LoVo (cell line): ENCODE measurements around the gene SFT2D3.

Experiments used
- DNase-seq: peaks from one replicate; pipeline ENCODE4 v3.0.0-alpha.2; 2016; ENCODE audit warnings: low spot score

SFT2D3 gene

GRCh38 chr2:127681976-127682857 is 19.1 kb upstream of the SFT2D3 start:
- DNase-seq: no peak

- no peak for DNase-seq
Measured at GRCh38 chr2:127683056-127683455, 18.2 kb upstream of the SFT2D3 start.

DNA sequence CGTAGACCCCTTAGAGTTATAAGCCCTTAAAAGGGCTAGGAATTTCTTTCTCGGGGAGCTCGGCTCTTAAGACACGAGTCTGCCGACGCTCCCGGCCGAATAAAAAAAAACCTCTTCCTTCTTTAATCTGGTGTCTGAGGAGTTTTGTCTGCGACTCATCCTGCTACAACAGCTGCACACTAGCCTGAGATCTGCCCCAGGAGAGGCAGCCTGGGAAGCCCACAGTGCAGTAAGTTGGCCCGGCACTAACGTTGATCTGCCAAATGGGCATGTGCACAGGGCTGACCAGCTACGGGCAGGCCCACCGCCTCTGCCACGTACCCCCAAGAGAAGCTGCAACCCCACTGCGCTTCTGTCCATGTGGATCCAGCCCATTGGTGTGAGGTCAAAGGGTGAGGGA is 17.5 kb upstream of the SFT2D3 start:
- DNase-seq: no peak

DNA sequence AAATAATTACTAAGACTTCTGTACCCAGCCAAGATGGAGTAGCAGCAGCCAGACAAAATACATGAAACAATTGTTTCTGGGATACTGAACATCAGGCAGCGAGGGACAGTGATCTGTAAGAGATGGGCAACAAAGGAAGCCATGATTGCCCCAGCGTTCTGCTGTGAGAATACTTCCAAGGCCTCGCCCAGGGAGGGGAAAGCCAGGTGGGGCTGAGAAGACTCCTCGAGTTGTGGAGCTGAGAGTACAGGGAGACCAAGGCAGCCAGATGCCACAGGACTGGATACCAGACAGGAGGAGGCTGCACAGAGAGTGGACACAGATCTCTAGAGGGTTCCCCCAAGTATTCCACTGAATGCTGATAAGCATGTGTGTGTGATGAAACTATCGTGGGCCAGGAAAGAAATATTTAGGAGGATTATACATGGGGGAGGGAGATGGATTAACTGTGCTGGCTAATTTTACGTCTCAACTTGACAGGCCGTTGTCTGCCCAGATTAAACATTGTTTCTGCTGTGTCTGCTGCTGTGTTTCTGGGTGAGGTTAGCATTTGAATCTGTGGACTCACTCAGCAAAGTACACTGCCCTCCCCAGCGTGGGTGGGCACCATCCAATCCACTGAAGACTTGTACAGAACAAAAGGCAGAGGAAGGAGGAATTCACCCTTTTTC is 15.8 kb upstream of the SFT2D3 start:
- no peak for DNase-seq

DNA sequence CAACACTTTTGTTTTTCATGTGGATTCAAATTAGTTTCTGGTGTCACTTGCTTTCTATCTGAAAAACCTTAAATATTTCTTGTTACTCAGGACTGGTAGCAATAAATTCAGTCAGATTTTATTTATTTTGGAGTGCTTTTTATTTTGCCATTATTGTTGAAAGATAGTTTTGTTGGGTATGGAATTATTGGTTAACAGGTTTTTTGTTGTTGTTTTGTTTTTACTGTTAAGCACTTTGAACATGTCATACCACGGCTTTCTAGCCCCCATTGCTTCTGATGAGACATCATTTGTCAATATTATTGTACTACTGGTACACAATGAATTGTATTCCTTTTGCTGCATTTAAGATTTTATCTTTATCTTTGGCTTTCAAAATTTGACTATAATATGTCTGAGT is 12.9 kb upstream of the SFT2D3 start:
- DNase-seq: no peak

- no peak for DNase-seq
Measured at GRCh38 chr2:127690696-127691095, 10.6 kb upstream of the SFT2D3 start.

GRCh38 chr2:127694986-127695385 is 6.3 kb upstream of the SFT2D3 start:
- DNase-seq: no peak

DNA sequence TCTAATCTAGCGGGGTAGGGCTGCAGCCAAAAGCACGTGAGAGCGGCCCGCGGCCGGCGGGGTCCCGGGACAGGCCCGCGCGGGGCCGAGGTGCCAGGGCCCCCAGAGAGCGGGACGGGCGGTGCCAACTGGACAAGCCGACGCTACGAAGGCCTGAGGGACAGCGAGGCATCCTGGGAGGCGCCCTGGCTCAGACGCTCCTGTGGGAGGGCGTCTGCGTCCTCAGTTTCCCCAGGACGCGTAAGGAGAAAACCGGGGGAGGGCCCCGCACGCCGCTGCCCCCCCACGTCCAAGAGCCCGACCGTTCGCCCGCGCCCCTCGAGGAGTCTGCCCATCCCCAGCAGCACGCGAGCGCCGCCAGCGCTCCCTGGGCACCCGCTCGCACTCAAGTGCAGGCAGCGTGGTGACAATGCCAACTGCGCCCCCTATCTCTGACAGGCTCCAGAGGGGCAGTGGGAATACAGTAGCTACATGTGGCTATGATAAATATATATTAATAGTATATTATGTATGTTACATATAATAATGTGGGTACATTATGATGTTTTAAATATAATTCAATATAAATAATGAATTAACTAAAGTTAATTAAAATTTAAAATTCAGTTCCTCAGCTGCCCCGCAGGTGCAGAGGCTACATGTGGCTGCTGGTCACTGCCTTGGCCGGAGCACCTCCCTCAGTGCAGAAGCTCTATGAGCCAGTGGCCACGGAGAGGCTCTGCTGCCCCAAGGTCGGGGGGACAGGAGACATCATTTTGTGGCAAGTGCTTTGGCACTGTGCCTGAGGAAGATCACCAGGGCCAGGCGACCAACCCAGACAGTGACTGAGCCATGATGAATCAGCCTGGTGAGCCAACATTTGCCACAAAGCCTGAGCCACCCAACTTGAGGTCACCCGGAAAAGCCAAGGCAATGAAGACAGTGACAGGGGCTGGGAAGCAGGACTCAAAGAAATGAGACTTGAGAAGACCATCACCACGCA is 5.5 kb upstream of the SFT2D3 start:
- DNase-seq: peak; percentile 45

- no peak for DNase-seq
Measured at GRCh38 chr2:127697482-127698180, 3.7 kb upstream of the SFT2D3 start.

DNA sequence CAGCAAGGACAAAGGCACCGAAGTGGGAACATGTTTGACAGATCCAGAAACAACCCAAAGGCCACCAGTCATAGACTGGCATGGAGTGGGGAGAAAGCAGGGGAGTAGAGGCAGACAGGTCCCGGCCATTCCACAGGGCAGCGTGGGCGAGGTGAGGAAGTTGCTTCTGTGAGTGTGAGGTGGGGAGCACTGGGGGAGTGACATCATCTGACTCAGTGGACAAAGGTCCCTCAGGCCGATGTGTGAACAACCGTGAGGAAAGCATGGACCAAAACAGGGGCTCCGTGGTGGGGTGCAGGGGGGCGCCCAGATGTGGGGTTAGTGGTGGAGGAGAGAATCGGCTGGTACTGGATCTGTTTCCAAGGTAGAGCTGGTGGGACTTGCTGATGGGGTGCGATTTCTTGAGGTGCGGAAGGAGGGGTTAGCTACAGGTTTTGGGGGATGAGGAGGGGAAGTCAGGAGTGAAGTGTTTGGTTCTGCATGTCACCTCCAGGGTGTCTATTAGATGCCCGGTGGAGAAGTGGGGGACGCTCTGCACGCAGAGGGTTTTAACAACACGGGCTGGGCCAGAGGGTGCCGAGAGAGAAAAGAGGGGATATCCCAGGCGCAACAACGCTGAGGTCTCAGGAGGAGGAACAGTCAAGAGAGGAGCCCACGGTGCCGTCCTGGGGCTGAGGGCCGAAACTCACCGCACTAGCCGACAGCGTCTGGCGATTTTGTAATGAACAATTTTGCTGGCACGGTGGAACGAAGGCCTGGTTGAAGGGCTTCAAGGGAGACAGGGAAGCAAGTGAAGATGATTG is 2.5 kb upstream of the SFT2D3 start:
- no peak for DNase-seq

DNA sequence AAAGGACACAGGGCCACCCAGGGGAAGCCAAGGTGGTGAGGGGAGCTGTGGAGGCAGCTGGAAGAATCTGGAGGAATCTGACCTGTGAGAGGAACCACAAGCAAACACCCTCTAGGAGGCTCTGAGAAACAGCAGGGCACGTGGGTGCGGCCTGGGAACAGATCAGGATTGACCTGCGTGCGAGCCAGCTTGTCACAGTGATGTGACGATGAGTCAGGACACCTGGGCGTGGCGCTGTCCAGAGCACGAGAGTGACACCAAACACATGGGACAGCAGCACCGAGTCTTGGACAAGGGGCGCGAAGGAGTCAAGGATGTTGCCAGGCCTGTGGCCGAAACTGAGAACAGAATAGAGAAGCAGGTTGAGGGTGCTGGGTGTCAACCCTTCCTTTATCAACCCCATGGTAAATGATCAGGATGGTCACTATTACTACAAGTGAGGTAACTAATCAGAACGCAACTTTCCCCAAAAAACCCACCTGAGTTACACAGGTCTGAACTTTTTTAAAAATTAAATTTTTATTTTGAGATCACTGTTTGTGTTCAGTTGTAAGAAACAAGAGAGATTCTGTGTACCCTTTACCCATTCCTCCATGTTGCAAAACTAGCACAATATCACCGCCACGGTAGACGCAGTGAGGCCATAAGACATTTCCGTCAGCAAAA is 637 bp upstream of the SFT2D3 start:
- peak; percentile 97 for DNase-seq

- peak; percentile 79 for DNase-seq
Measured at GRCh38 chr2:127701651-127702394, 526 bp downstream of the SFT2D3 start.

GRCh38 chr2:127702395-127703009 is 1.2 kb downstream of the SFT2D3 start:
- DNase-seq: no peak

DNA sequence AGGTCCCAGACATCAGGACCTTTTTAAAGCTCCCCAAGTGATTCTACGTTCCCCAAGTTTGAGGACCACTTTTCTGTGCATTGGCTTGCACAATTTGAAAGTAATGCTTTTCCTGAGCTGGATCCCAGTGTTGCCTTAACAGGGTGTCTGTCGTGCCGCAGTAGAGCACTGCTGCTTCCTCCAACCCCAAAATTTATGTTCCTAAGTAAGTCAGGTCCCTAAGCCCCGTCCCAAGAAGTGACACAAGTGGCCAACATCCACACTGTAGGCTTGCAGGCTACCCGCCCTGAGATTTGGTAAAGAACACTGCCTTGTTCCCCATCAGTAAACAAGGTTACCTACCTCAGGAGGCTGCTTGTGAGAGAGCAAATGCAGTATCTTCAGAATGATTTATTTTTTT is 2.0 kb downstream of the SFT2D3 start:
- no peak for DNase-seq

DNA sequence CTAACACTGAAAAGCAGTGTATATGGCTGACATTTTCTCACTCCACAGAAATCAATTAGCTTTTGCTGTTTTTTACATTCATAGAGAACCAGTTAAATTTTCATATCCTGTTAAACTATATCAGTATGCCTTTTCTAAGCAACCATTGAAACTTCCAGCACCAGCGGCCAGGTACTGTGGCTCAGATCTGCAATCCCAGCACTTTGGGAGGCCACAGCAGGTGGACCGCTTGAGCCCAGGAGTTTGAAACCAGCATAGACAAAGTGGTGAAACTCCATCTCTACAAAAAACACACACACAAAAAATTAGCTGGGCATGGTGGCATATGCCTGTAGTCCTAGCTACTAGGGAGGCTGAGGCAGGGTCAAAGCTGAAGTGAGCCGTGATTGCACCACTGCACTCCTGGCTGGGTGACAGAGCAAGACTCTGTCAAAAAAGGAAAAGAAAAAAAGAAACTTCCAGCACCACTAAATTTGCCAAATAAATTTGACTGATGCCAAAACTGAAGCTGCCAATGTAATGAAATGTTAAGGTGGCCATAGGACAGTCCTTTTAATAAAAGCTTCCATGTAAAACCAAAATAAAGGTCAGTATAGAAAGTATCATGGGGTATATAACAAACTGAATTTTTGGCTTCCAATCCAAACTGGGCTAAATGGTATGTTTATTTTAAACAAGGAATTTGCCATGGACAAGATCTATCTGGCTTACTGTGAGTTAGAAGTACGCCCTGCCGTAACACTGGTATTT is 3.5 kb downstream of the SFT2D3 start:
- no peak for DNase-seq

DNA sequence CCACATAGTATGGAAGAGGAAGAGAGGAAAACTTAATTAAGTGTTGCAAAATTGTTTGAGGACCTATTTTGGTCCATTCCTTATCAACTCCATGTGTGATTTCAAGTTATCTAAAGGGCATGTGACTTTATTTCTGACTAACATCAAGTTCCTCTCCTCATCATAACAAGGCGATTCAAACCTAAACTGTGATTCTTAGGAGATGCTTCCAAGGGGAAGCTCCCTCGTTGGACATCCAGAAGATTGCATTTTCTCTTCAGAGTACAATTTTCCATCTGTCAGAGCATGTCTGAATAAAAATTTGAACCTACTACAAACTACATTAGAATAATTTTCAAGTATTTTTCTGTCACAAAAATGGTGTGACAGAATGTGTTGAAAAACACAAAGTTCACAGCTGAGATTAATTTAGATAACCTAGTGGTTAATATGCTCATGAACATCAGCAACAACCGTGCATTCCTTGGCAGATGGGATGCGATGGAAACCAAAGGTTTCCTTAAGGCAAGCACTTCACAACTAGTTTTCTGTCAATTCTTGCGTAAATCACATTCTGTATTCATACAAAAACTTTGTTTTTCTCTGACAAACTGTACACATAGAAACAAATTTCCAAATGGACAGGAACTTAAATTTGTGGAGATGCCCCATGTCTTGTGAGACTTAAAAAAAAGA is 4.2 kb downstream of the SFT2D3 start:
- no peak for DNase-seq

- no peak for DNase-seq
Measured at GRCh38 chr2:127706215-127706990, 5.1 kb downstream of the SFT2D3 start.
